Mucosa of descending colon (tissue), 3 donors: Measurements from ENCODE around the gene PEPD. TPM values are rescaled to one million over a fixed set of nuclear protein-coding genes. Genes with fewer than 3 reads are reported as not detected.

Source experiments
- ATAC-seq: fragments of 200-7000 bp; cut with Tn5 transposase; one replicate; pipeline ENCODE4 v1.9.1; 2020; ENCODE audit warnings: mild to moderate bottlenecking, moderate library complexity
- DNase-seq, 3 donors: peaks; one replicate each; pipeline ENCODE4 v3.0.0-alpha.2; 2020
- H3K36me3 ChIP-seq: fragments of 200-600 bp; one replicate; pipeline ENCODE4 v1.8.0; 2021; ENCODE audit warnings: low read depth, mild to moderate bottlenecking
- H3K4me1 ChIP-seq: fragments of 200-600 bp; one replicate; pipeline ENCODE4 v1.8.0; 2021; ENCODE audit warnings: low read depth, mild to moderate bottlenecking
- H3K4me3 ChIP-seq: fragments of 200-600 bp; one replicate; pipeline ENCODE4 v1.8.0; 2021; ENCODE audit warnings: mild to moderate bottlenecking
- H3K9me3 ChIP-seq: fragments of 200-600 bp; one replicate; pipeline ENCODE4 v1.8.0; 2021; ENCODE audit warnings: mild to moderate bottlenecking
- intact Hi-C, 2 donors: fragments of 100-400 bp; cut with DNase I in 1 of 2; cut with micrococcal nuclease in 1 of 2; formaldehyde crosslinking; loops; one replicate each; pipeline versions ENCODE4 v1.11.0 to v1.11.1; 2022; cut with DNase I, micrococcal nuclease
- total RNA-seq, 3 donors: library from RNA; stranded (reverse); fragmentation: NEBNext Ultra II Directional in 2 of 3; extraction: Animal tissue kit (Norgen Biotek cat#: 25700) in 2 of 3; gene quantifications; one replicate each; pipeline versions ENCODE4 v1.2.1 to v1.2.4, GENCODE V29; 2021 to 2023
- TF ChIP-seq, protein P1 (sequence below): fragments of 200-600 bp; IDR thresholded peaks from one replicate; pipeline ENCODE4 v1.8.0; 2022; ENCODE audit warnings: antibody characterized with exemption, mild to moderate bottlenecking
- donor health status: DM: no; HTN: no; CAD: no; lungs with moderate emphysema.
- donor health status: DM: no; HTN: no; CAD: no.
- donor health status: DM: no; HTN: yes; CAD: no.

Gene PEPD
- total RNA-seq, 3 donors from 2014 or later: 40.4 to 91.5 (median 79.1) TPM

DNA sequence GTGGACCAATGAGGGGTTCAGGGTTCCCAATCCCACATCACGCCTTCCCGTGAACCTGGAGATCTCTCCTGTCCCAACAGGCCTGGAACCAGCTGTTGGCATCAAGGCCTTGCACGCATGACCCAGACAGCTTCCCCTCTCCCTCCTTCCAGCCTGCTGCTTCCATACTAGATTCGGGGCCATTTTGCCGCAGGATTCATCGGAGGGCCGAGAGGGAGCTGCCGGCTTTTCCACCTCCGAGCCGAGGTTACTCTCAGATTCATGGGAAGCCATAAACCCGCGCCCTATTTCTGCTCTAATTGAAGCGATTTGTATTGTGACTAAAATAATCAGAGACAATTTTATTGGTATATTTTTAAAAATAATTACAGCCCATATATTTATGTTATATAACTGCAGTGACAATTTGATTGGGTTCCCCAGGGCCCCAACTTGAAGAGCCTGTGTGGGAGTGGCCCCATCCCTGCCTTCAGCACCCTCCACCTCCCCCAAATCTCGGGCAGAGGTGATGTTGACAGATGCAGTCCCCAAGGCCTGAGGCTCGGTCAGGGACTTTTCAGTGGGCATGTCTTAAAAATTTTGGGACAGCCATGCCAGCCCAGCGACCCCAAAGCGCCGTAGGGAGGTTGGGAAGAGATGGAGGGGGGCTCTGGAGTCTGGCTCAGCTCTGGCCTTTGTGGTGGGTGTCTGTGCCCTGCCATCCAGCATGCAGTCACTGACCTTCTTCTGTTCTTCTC, 30.8 kb upstream of the PEPD start:
- DNase-seq (no peak), ATAC-seq (no peak)
- Histone ChIP-seq H3K4me3 (no peak overlapping the region), H3K4me1 (no peaks in the 10 kb centered on the region), H3K36me3 (no peaks in the 10 kb centered on the region), H3K9me3 (no peaks in the 10 kb centered on the region)
- intact Hi-C loops: no loop called here
- TF ChIP-seq, protein P1, sequence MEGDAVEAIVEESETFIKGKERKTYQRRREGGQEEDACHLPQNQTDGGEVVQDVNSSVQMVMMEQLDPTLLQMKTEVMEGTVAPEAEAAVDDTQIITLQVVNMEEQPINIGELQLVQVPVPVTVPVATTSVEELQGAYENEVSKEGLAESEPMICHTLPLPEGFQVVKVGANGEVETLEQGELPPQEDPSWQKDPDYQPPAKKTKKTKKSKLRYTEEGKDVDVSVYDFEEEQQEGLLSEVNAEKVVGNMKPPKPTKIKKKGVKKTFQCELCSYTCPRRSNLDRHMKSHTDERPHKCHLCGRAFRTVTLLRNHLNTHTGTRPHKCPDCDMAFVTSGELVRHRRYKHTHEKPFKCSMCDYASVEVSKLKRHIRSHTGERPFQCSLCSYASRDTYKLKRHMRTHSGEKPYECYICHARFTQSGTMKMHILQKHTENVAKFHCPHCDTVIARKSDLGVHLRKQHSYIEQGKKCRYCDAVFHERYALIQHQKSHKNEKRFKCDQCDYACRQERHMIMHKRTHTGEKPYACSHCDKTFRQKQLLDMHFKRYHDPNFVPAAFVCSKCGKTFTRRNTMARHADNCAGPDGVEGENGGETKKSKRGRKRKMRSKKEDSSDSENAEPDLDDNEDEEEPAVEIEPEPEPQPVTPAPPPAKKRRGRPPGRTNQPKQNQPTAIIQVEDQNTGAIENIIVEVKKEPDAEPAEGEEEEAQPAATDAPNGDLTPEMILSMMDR: no peak

DNA sequence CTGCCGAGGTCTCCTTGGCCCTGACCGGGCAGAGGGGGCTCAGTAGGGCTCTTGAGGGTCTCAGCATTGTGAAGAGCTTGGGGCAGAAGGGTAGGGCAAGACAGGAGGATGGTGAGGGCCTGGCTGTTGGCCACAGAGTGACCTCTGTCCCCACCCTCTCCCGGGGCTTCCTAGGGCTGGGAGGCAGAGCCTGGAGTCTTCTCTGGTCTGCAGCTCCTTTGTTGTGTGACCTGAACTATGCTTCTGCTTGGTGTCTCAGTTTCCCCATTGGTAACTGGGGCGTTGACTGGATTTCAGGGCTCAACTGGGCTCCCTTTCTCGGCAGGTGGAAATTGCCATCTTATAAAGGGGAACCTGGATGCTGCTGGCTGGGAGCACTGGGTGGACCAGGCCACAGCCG, 30.1 kb upstream of the PEPD start:
- no peaks in the 10 kb centered on the region for H3K9me3 ChIP-seq
- no peak overlapping the region for H3K4me3 ChIP-seq
- H3K36me3 ChIP-seq: no peaks in the 10 kb centered on the region
- DNase-seq: no peak
- intact Hi-C loops: no loop called here
- TF ChIP-seq, protein P1: no peak
- no peaks in the 10 kb centered on the region for H3K4me1 ChIP-seq
- no peak for ATAC-seq

DNA sequence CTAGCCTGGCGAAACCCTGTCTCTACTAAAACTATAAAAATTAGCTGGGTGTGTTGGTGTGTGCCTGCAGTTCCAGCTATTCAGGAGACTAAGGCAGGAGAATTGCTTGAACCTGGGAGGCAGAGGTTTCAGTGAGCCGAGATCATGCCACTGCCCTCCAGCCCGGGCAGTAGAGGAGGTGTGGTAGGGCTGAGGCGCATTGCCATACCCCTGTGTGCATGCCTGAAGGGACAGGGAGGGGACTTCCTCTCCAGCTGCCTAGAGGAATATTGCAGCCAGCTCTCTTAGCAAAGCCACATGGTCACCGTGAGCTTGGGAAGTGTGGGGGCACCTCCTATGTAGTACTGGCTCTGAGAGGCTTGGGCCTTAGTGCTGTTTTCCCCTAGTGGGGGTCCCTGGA, 29.2 kb upstream of the PEPD start:
- DNase-seq: no peak
- no peak for ATAC-seq
- intact Hi-C loops: no loop called here
- Histone ChIP-seq H3K4me3 (no peak overlapping the region), H3K9me3 (no peaks in the 10 kb centered on the region), H3K4me1 (no peaks in the 10 kb centered on the region), H3K36me3 (no peaks in the 10 kb centered on the region)
- TF ChIP-seq, protein P1: no peak

DNA sequence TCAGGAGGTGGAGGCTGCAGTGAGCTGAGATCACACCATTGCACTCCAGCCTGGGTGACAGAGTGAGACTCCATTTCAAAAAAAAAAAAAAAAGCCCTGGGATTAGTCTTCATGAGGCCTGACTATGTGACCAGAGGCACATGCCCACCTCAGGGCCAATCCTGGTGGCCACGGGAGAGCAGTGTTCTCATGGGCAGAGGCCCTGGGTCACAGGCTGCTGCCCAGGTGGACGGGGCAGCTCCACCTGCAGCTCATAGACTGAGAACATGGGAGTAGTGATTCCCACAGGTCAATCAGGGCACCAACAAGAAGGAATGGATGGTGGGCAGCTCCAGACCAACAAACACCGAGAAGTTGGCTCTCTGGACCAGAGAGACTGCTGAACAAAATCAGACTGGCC, 26.1 kb upstream of the PEPD start:
- Histone ChIP-seq H3K4me1 (no peaks in the 10 kb centered on the region), H3K9me3 (no peaks in the 10 kb centered on the region), H3K36me3 (no peaks in the 10 kb centered on the region), H3K4me3 (no peak overlapping the region)
- DNase-seq: no peak
- intact Hi-C loops: no loop called here
- ATAC-seq: no peak
- TF ChIP-seq, protein P1: no peak

DNA sequence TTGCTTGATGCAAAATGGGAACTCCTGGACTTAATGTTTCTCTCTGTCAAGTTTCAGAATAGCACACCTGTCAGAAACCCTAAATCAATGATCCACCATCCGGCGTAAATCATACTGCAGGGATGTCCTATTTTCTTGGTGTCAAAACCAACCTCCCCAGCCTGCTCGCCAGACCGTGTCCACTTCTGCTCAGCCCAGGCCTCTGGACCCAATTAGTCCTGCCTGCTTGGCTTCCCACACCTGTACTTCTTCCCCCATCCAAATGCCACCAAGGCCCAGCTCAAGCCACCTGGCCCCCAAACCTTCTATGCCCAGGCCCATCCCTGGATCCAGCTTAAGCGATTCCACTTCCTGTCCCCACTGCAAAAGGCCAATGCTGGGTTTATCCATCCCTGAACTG, 25.1 kb upstream of the PEPD start:
- TF ChIP-seq, protein P1: no peak
- no peak for DNase-seq

More for the DNA sequence above, 25.1 kb upstream of the PEPD start:
- H3K4me3 ChIP-seq: no peak overlapping the region
- H3K9me3 ChIP-seq: no peaks in the 10 kb centered on the region
- no peaks in the 10 kb centered on the region for H3K4me1 ChIP-seq
- intact Hi-C loops: no loop called here
- ATAC-seq: no peak
- no peaks in the 10 kb centered on the region for H3K36me3 ChIP-seq
